ENCODE results near the gene PERM1. TPM values are rescaled to one million over a fixed set of nuclear protein-coding genes. Genes with fewer than 3 reads are reported as not detected.

Gene PERM1
- total and polyA plus RNA-seq, 2 of the 8 experiments (the other 6 are each of a cell fraction or from before 2014, with no cell fraction given), result not detected

- no peaks in the 10 kb centered on the region for H4K20me1 ChIP-seq (replicated peaks in 1 of 2; ENCODE audit: control insufficient read depth in 1 of 2, insufficient read depth in 2 of 2, low read length in 2 of 2)
These were observed 33.1 kb upstream of the PERM1 start for GRCh38 chr1:1014799-1015681.

More at GRCh38 chr1:1014799-1015681, 33.1 kb upstream of the PERM1 start:
- WGBS, 2 experiments (ENCODE audit: extremely low coverage in 1 of 2, insufficient coverage in 1 of 2, insufficient read length in 1 of 2, insufficient replicate concordance in 2 of 2, low coverage in 1 of 2, low lambda C conversion rate in 2 of 2, missing lambda C conversion rate in 1 of 2), result 84% methylated on average over 20 of the region's 20 CpGs; no CpG with 5 or more reads in 1 of the 2 experiments
- H3K4me2 ChIP-seq (ENCODE audit: insufficient read depth in 1 of 2, low read depth in 2 of 2, low read length in 2 of 2), result peak overlapping the region in 1 of 2 experiments; percentile 76; a peak in 1 of 4 replicates
- no peak overlapping the region for H2BK120ac ChIP-seq (replicated peaks; ENCODE audit: low read depth, low read length)
- H4K5ac ChIP-seq (ENCODE audit: insufficient read length, low read depth, low read length), result no peak overlapping the region
- H3K79me1 ChIP-seq (ENCODE audit: low read depth, low read length), result no peaks in the 10 kb centered on the region
- H2BK5ac ChIP-seq (ENCODE audit: low read depth, low read length), result no peak overlapping the region
- no peak overlapping the region for H4K91ac ChIP-seq (replicated peaks; ENCODE audit: insufficient read length, low read length)
- H3K9me3 ChIP-seq (ENCODE audit: insufficient read depth in 2 of 2, low read depth in 1 of 2, low read length in 1 of 2), result no peaks in the 10 kb centered on the region
- H3K14ac ChIP-seq (ENCODE audit: insufficient read length), result no peak overlapping the region
- no peak overlapping the region for H2BK15ac ChIP-seq (ENCODE audit: low read length)
- H3K36me3 ChIP-seq (ENCODE audit: control insufficient read depth in 2 of 4, insufficient read depth in 4 of 4, low read length in 3 of 4), result no peaks in the 10 kb centered on the region
- ChIA-PET CTCF (ENCODE audit: partially characterized antibody) (interaction anchor here (0.6 to 7.8 kb wide), 21 partner anchors 9 to 1136 kb away, joined by 3 to 74 read pairs (median 3); partner anchors contain the start of genes HES4, PERM1 and SAMD11), POLR2A (ENCODE audit: partially characterized antibody) (interaction anchor here (0.8 to 14.9 kb wide), 15 partner anchors 9 to 149 kb away, joined by 3 to 245 read pairs (median 5); partner anchors contain the start of gene HES4)
- peak in 1 of 2 experiments; percentile 68 for DNase-seq (ENCODE audit: low read depth in 1 of 2, low spot score in 2 of 2)
- H3K27ac ChIP-seq (ENCODE audit: low read depth, low read length), result no peak overlapping the region
- H3K18ac ChIP-seq (ENCODE audit: extremely low read depth, low read length), result no peak overlapping the region
- H3K79me2 ChIP-seq (ENCODE audit: control insufficient read depth in 1 of 2, insufficient read depth in 2 of 2, low read length in 2 of 2), result no peaks in the 10 kb centered on the region
- peak overlapping the region; percentile 55; the same call in 1 of the 2 replicates for H2AK5ac ChIP-seq (ENCODE audit: low read depth, low read length)
- no peak overlapping the region for H3K56ac ChIP-seq (replicated peaks; ENCODE audit: insufficient read length, low read depth, low read length)
- no peak for FAIRE-seq
- peaks cover 0 to 21% (median 15%) of the 10 kb centered on the region in 4 experiments; a peak in 6 of 7 replicates for H3K4me1 ChIP-seq (replicated peaks in 1 of 4; ENCODE audit: control insufficient read depth in 3 of 4, insufficient read depth in 4 of 4, low read length in 3 of 4)
- peaks cover 6% of the 10 kb centered on the region for H3K23me2 ChIP-seq (ENCODE audit: low read depth, low read length)
- H3K23ac ChIP-seq (ENCODE audit: insufficient read length), result no peak overlapping the region
- no peak overlapping the region for H2BK12ac ChIP-seq (ENCODE audit: low read depth, low read length)
- no peak overlapping the region for H3K4ac ChIP-seq (replicated peaks; ENCODE audit: insufficient read length, low read depth, low read length)
- H3K27me3 ChIP-seq (replicated peaks in 1 of 4; ENCODE audit: control insufficient read depth in 3 of 4, extremely low read depth in 1 of 4, insufficient read depth in 3 of 4, low read length in 3 of 4), result peaks cover 0 to 3% (median 0%) of the 10 kb centered on the region in 4 experiments; a peak in 2 of 7 replicates
- peak; percentile 41; the same call in 1 of the 2 replicates for TF ChIP-seq GABPA (IDR thresholded peaks at IDR 0.05; ENCODE audit: borderline replicate concordance, insufficient read depth, low read length)
- TF ChIP-seq POLR2A (IDR thresholded peaks at IDR 0.05; ENCODE audit: control extremely low read depth in 1 of 2, low read depth in 2 of 2, low read length in 2 of 2), result peak in 1 of 2 experiments; percentile 49; a peak in 1 of 3 replicates
- peak in 2 of 3 experiments; percentile 41 to 46; a peak in 2 of 4 replicates for TF ChIP-seq CTCF (IDR thresholded peaks at IDR 0.05; ENCODE audit: control extremely low read depth in 1 of 3, insufficient read depth in 1 of 3, low read depth in 1 of 3, low read length in 3 of 3)
- no peak for TF ChIP-seq ZNF274 (IDR thresholded peaks at IDR 0.05; ENCODE audit: borderline replicate concordance, extremely low read depth, low read length)
- TF ChIP-seq RAD21 (IDR thresholded peaks at IDR 0.05 in 1 of 2, conservative IDR thresholded peaks at IDR 0.05 in 1 of 2; ENCODE audit: low read depth in 2 of 2, low read length in 2 of 2), result peak; percentile 44 to 62; a peak in 3 of 4 replicates
- TF ChIP-seq KDM5A (IDR thresholded peaks at IDR 0.05; ENCODE audit: low read length), result no peak
- no peak overlapping the region for H3K9ac ChIP-seq (replicated peaks in 1 of 4; ENCODE audit: extremely low read depth in 1 of 4, low read depth in 3 of 4, low read length in 3 of 4)
- H2AFZ ChIP-seq (ENCODE audit: low read length), result no peak overlapping the region
- peak overlapping the region in 1 of 4 experiments; percentile 64; a peak in 1 of 8 replicates for H3K4me3 ChIP-seq (ENCODE audit: extremely low read depth in 1 of 4, insufficient read depth in 2 of 4, low read depth in 3 of 4, low read length in 4 of 4)
- H2BK20ac ChIP-seq (ENCODE audit: low read length), result no peak overlapping the region
- peak overlapping the region; percentile 81 for H4K8ac ChIP-seq (ENCODE audit: extremely low read depth, insufficient read depth, low read length)
